HepG2 (cell line): Measurements from ENCODE around the gene ATF6. TPM values are rescaled to one million over a fixed set of nuclear protein-coding genes. Genes with fewer than 3 reads are reported as not detected.
A peak's percentile ranks its signal among the peaks of the same experiment; 100 is the strongest.

Experiments used
- AHR ChIP-seq: IDR thresholded peaks from 2 replicates; pipeline ENCODE4 v1.6.1; 2018; ENCODE audit warnings: missing genetic modification reagents, missing compliant biosample characterization
- GABPB1 ChIP-seq: IDR thresholded peaks from 2 replicates; pipeline ENCODE4 v1.6.1; 2016; ENCODE audit warnings: mild to moderate bottlenecking, missing genetic modification reagents, moderate library complexity, missing compliant biosample characterization
- IKZF5 ChIP-seq: IDR thresholded peaks from 2 replicates; pipeline ENCODE4 v1.6.1; 2018; ENCODE audit warnings: missing genetic modification reagents, mild to moderate bottlenecking, missing compliant biosample characterization
- IRF9 ChIP-seq: sonication (generic); formaldehyde crosslinking; IDR thresholded peaks from 2 replicates; pipeline ENCODE4 v1.8.0; 2022; ENCODE audit warnings: missing genetic modification reagents, mild to moderate bottlenecking, borderline replicate concordance
- MAFG ChIP-seq: sonication (generic); formaldehyde crosslinking; IDR thresholded peaks from 2 replicates; pipeline ENCODE4 v1.5.1; 2020; ENCODE audit warnings: mild to moderate bottlenecking, missing genetic modification reagents
- MBNL3 ChIP-seq: fragments of 250-450 bp; sonication (Bioruptor Pico); conservative IDR thresholded peaks from 2 replicates; pipeline ENCODE4 v1.8.0; 2022; ENCODE audit warnings: mild to moderate bottlenecking, inconsistent platforms
- MEIS1 ChIP-seq: sonication (generic); formaldehyde crosslinking; IDR thresholded peaks from 2 replicates; pipeline ENCODE4 v1.9.0; 2021; ENCODE audit warnings: mild to moderate bottlenecking, missing genetic modification reagents, moderate library complexity, borderline replicate concordance
- MYC ChIP-seq: sonication (generic); formaldehyde crosslinking; IDR thresholded peaks from 2 replicates; pipeline ENCODE4 v1.9.0; 2021; ENCODE audit warnings: missing genetic modification reagents, borderline replicate concordance
- PTBP1 ChIP-seq: fragments of 200-400 bp; formaldehyde crosslinking; IDR thresholded peaks from 2 replicates; pipeline ENCODE4 v1.6.1; 2018; ENCODE audit warnings: low read length, low read depth; ENCODE audit not compliant: poor library complexity, severe bottlenecking
- TBX3 ChIP-seq: fragments of 450-650 bp; IDR thresholded peaks from 2 replicates; pipeline ENCODE4 v1.6.1; 2017; ENCODE audit warnings: antibody characterized with exemption, mild to moderate bottlenecking, inconsistent platforms, borderline replicate concordance
- TCF12 ChIP-seq, 2 experiments: fragments of 450-650 bp in 1 of 2; sonication (generic) in 1 of 2; formaldehyde crosslinking in 1 of 2; IDR thresholded peaks; 2 replicates each; pipeline versions ENCODE4 v1.6.1 to v1.8.0; 2017 to 2022; ENCODE audit warnings: antibody characterized with exemption in 1 of 2, mild to moderate bottlenecking in 1 of 2, missing genetic modification reagents in 1 of 2, moderate library complexity in 1 of 2
- TMF1 ChIP-seq: sonication (generic); formaldehyde crosslinking; IDR thresholded peaks from 2 replicates; pipeline ENCODE4 v1.8.1; 2022; ENCODE audit warnings: low read depth, missing genetic modification reagents
- ZBTB14 ChIP-seq: sonication (generic); formaldehyde crosslinking; IDR thresholded peaks from 2 replicates; pipeline ENCODE4 v1.4.0; 2020; ENCODE audit warnings: missing genetic modification reagents
- ZFP36 ChIP-seq: fragments of 150-350 bp; IDR thresholded peaks from 2 replicates; pipeline ENCODE4 v1.6.1; 2018; ENCODE audit warnings: borderline replicate concordance, low read length, low read depth; ENCODE audit not compliant: partially characterized antibody
- ZFX ChIP-seq: sonication (generic); formaldehyde crosslinking; IDR thresholded peaks from 2 replicates; pipeline ENCODE4 v1.4.0; 2020; ENCODE audit warnings: mild to moderate bottlenecking, low read depth, missing genetic modification reagents, moderate library complexity
- ZKSCAN8 ChIP-seq: IDR thresholded peaks from 2 replicates; pipeline ENCODE4 v1.6.1; 2016; ENCODE audit warnings: borderline replicate concordance, missing genetic modification reagents, missing compliant biosample characterization
- ZMYM4 ChIP-seq: sonication (generic); formaldehyde crosslinking; IDR thresholded peaks from 2 replicates; pipeline ENCODE4 v1.8.1; 2023; ENCODE audit warnings: mild to moderate bottlenecking, missing genetic modification reagents
- ZNF343 ChIP-seq: sonication (generic); formaldehyde crosslinking; IDR thresholded peaks from 2 replicates; pipeline ENCODE4 v1.4.0; 2020; ENCODE audit warnings: mild to moderate bottlenecking, missing genetic modification reagents
- ZNF574 ChIP-seq: sonication (generic); formaldehyde crosslinking; IDR thresholded peaks from 2 replicates; pipeline ENCODE4 v1.4.0; 2020; ENCODE audit warnings: missing genetic modification reagents
- ZNF749 ChIP-seq: sonication (generic); formaldehyde crosslinking; IDR thresholded peaks from 2 replicates; pipeline ENCODE4 v1.8.0; 2022; ENCODE audit warnings: mild to moderate bottlenecking, missing genetic modification reagents, moderate library complexity, borderline replicate concordance
- ZNF800 ChIP-seq: sonication (generic); formaldehyde crosslinking; IDR thresholded peaks from 2 replicates; pipeline ENCODE4 v1.4.0; 2020; ENCODE audit warnings: missing genetic modification reagents
- polyA plus RNA-seq, 8 experiments: library from polyadenylated mRNA; depleted of rRNA in 3 of 8; stranded (reverse) in 7 of 8; unstranded in 1 of 8; fragments of >200 nt; fragmentation: Illumina TruSeq in 4 of 8; extraction: Trizol in 4 of 8; gene quantifications; 2 replicates each; pipeline versions ENCODE4 v1.2.1 to v1.2.3, GENCODE V29; 2011 to 2016; ENCODE audit warnings: low read depth in 4 of 8, missing spikeins in 1 of 8, mixed read lengths in 1 of 8; ENCODE audit not compliant: insufficient read depth in 1 of 8
- total RNA-seq, 5 experiments: library from RNA; depleted of rRNA; stranded (reverse); fragments of >200 nt; fragmentation: Illumina TruSeq; extraction: Trizol; gene quantifications; 2 replicates each; pipeline ENCODE4 v1.2.3, GENCODE V29; 2016; ENCODE audit warnings: low read depth in 1 of 5

Gene ATF6
- total and polyA plus RNA-seq, 2 of the 13 experiments (the other 11 are each of a cell fraction or from before 2014, with no cell fraction given), result 13.2 to 14.5 TPM

GRCh38 chr1:161725908-161726472, 40.1 kb upstream of the ATF6 start (continued):
- TF ChIP-seq ZNF749 (CRISPR knock-in tag), result no peak
- no peak for TF ChIP-seq MBNL3 (CRISPR knock-in tag)
- TF ChIP-seq AHR (CRISPR knock-in tag), result no peak
- TF ChIP-seq ZKSCAN8 (CRISPR knock-in tag), result no peak
- TF ChIP-seq IRF9 (CRISPR knock-in tag), result 0 out of 2 replicates have a peak, but pooled peaks have one; percentile 13
- no peak for TF ChIP-seq TBX3
- TF ChIP-seq ZFP36, result no peak
- peak; percentile 13 for TF ChIP-seq ZFX (CRISPR knock-in tag)
- TF ChIP-seq TMF1 (CRISPR knock-in tag), result no peak
- TF ChIP-seq MEIS1 (CRISPR knock-in tag), result 0 out of 2 replicates have a peak, but pooled peaks have one; percentile 65
- no peak for TF ChIP-seq PTBP1
- TF ChIP-seq MYC (CRISPR knock-in tag), result no peak
- TF ChIP-seq ZMYM4, result no peak
- peak; percentile 28; the same call in 1 of the 2 replicates for TF ChIP-seq GABPB1
- 0 out of 2 replicates have a peak, but pooled peaks have one; percentile 9 for TF ChIP-seq IKZF5 (CRISPR knock-in tag)
- 0 out of 2 replicates have a peak, but pooled peaks have one; percentile 15 for TF ChIP-seq ZBTB14
- no peak for TF ChIP-seq TCF12 (IDR thresholded peaks at IDR 0.05)
- no peak for TF ChIP-seq TCF12 (CRISPR knock-in tag; IDR thresholded peaks at IDR 0.05)
- 0 out of 2 replicates have a peak, but pooled peaks have one; percentile 52 for TF ChIP-seq ZNF343 (CRISPR knock-in tag)
- TF ChIP-seq ZNF800 (CRISPR knock-in tag), result peak; percentile 94; the same call in 1 of the 2 replicates
- peak; percentile 26; the same call in 1 of the 2 replicates for TF ChIP-seq ZNF574
- TF ChIP-seq MAFG, result no peak
